ENCODE results near the gene PIGS.
"Not testable (repeated sequence)": the region's sequence is repeated elsewhere in the genome, so short reads cannot be mapped to it uniquely, and the experiment has no call there.

PIGS gene

DNA sequence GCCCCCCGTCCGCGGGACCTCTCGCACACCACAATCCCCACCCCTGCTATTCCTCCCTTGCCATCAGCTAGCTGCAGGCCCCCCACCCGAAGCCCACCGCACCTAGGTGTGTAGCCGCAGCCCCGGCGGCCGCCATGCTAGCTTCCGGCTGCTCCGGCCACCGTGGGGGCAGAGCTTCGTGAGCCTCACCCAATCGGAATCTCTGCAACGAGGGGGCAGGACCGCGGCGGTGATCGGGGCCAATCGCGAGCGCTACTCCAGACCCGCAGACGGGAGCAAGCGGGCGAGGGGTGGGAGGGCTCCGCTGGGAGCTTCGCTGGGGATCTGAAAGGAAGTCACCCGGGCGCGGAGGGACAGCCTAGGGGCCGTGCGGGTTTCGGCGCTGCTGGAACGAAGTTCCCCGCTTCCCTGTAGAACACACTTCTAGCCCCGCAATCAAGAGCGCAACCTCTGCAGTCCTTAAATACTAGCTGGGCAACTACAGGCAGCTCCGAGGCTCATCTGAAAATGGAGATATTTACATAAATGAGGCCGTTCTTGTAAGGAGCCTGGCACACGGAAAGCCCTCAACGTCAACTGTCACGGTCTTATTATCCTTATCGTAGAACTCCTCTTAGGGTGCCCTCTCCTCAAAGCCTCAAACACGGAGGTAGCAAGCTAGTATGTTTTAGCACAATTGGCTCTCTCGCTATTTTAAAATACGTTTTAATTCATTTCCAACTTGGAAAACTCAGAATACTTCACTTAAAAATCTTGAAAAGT is at the start of gene PIGS:
Gene PIGS (minus strand): TSS at position 164 of the 762 bp plus-strand sequence. CDS start 28 bp downstream, at position 136.
- DNase-seq: peak; percentile 93

DNA sequence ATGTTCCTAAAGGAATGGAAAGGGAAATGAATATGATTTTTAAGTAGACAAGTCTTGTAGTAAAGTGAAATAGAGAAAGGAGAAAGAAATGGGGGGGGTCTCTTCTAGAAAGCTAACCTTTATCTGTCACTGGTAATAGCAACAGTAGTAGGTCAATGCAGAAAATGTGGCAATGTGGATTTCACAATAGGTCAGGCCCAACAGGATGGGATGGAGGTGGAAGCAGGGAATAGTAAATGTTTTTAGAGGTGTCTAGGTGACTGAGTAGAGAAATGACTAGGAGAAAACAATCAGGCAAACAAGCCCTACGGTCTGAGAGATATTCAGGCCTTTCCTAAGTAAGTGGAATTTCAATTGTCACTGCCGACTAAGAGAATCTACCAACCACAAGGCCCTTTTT is 48.7 kb upstream of the PIGS start:
- no peak for DNase-seq

DNA sequence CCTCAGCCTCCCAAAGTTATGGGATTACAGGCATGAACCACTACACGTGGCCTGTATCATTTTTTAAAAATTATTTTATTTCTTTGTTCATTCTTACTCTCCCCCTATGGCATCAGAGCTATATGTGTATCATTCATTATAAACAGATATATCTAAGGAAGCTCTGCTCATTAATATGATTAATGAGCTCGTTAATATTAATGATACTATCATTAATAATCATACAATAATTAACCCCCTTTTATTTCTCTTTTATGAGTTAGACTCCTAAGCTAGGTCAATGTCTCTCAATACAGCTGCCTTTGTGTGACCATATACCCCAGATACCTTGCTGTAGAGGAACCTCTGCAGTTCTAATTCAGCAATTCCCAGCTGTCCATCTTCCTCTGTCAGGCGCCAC is 47.1 kb upstream of the PIGS start:
- no peak for DNase-seq

DNA sequence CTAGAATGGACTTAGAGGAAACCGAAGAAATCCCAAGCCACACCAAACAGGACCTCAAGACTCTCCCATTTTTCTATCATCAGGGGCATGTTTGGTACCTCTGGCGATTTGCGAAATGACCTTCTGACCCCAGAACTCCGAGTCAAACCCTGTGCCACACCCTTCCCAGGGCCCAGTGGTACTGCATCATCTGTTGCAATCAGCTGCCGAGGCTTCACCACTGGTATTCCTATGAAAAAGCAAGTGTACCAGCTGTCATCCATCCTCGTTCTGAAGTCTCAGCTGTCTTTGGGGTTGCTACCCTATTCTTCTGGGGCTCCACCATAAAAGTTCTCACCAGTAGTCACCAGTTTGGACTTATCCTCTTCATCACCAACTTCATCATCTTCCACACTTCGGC is 45.0 kb upstream of the PIGS start:
- no peak for DNase-seq

DNA sequence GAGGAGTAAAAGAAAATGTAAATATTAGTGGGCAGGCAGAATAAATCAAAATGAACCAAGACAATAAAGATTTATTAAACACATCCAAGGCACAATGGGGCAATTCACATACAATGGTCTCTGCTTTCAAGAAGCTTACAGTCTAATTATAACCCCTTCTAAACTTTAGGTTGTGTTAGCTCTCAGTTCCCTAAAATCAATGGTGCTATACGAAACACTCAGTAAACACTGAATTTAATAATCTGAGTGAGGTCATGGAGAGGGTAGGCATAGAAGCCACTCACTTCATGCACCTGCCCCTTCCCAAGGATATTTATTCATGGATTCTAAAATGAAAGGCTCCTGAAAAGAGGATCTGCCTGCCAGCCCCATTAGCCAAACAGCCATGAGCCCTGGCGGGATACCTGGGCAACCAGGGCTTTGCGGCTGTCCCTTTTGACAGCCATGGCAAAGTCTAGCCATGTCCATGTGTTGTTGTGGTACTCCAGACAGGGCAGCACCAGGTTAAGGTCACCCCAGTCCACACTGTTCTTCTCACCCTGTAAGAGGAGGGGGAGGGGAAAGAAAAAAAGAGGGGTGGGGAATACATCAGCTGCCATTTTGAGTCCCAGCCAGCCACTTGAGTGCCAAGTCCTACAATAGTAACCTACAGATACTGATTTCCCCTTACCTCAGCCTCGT is 44.1 kb upstream of the PIGS start:
- DNase-seq: no peak

DNA sequence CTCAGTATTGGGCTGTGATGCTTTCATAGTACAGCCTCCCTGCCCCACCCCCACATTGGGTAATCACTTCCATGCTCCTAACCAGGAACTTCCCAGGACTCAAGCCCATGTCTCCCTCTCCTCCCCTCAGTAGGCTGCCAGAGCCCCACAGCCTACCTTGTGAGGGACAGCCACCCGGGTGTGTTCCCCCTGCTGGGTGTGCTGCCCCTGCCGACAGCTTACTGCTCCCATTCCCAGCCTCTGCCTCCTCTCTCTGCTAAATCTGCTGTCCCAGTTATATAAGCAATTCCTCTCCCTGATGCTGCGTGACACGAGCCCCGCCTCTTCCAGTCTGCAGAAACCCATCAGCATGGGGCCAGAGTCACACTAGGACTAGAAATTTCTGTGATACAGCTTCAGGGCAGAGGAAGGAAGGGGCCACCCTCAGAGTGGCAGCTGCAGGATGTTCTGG is 42.6 kb upstream of the PIGS start, which contains the start of gene RSKR:
Gene RSKR (minus strand): TSS at position 255 of the 451 bp plus-strand sequence. CDS start 24 bp downstream, at position 231.
- no peak for DNase-seq

DNA sequence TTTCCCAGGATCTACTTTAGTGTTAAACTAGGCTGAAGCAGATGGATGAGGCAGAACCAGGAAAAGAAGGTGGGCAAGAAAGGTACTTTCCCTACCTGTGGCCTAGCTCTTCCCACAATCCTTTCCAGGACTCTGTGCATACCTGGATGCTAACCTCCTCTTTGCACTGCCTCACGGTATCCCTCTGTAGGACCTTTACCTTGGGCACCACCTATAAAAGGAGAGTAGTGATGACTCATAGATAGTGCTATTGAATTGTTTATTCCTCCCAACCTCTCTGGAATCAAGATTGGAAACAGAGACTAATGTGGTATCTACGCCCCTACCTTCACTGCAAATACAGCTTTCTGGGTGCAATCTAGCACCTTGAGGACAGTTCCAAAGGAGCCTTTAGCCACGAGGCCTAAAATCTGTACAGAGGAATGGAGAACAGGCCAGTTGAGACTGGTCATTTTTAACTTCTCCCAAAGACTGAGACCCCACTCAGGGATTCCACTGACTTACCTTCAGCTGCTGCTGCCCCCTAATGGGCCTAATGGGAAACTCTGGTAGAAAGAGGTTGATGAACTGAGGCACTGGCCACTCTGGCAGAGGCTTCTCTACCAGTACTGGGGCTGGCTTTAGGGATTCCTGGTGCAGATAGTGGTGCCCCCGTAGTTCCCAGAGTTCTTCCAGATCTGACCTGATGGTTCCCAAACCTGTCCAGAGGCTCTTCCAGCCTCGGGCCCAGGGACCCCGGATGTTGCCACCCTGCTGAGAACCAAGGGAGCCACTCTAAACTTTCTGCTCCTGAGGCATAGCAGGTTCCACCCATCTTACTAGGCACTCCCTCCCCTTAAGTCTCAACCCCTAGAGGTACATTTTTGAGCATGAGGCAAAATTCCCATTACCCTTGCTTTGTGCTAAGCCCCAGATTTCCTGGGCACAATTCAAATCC is 41.9 kb upstream of the PIGS start:
- DNase-seq: no peak

DNA sequence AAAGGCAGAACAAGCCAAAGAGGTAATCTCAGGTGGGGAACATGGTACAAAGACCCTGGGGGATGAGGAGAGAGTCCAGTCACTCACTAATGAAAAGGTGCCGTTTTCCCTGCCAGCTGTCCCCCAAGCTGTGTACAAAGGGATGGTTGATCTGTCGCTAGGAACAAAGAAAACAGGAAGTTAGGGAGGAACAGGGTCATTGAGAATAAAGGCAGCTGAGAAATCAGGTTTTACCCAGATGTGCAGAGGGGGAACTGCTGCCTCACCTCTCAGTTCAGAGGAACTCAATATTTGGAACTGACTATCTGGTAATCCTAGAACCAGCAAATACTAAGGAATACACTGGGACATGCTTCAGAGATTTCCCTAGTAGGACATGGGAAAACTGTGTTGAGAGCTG is 41.2 kb upstream of the PIGS start:
- no peak for DNase-seq

DNA sequence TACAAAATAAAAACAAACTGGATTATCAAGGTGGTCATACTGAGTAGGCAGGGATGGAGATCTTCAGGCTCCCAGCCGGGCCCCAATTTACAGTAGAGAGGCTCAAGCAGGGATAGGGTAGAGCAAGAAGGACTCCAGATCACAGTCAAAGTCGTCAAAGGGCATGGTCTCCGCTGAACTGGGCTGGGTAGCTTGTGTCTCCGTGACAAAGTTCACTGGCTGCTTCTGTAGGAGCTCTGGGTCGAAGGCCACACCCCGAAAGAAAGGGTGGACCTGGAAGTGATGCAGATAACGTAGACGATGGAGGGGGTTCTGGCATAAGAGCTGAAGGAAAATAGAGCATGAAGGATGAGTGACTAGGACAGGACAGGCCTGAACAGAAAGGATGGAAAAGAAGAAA is 39.1 kb upstream of the PIGS start:
- DNase-seq: no peak

DNA sequence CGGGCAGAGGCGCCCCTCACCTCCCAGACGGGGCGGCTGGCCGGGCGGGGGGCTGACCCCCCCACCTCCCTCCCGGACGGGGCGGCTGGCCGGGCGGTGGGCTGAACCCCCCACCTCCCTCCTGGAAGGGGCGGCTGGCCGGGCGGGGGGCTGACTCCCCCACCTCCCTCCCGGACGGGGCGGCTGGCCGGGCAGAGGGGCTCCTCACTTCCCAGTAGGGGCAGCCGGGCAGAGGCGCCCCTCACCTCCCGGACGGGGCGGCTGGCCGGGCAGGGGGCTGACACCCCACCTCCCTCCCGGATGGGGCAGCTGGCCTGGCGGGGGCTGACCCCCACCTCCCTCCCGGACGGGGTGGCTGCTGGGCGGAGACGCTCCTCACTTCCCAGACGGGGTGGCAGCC is 32.7 kb upstream of the PIGS start:
- not testable (repeated sequence) for DNase-seq

DNA sequence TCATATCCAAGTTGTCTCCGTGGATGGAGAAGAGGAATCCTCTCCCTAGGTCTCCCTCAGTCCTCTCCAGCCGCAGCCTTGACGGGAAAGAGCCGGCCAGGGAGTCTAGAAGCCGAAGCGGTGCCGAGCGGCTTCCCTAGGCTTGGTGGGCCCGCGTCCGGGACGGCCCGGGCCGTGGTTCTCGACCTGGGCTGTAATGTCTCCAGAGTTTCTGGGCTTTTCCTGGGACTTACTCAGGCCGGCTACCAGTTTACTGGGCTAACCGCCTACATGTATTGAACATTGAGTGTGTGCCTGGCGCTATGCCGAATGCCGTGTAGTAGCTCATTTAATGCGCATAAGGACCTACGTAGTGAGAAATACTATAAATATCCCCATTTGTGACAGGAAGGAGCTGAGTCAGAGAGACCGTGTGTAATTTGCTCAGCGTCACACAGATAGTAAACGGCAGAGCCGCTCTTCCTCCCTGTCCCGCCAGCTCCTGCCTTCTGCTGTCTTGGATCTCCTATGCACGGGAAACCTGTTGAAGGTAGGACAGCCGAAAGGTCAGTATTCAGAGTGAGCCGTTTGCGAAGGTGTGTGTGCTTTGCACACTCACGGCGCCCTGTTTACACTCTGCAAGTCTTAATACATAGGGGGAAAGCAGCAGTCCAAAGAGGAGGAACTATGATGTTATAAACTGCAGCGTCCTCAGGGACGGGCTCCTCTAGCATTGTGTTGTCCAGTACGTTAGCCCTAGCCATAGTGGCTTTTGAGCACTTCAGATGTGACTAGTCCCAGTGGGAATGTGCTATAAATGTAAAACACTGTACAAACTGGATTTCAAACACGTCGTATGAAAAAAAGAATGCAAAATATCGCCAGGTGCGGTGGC is 28.2 kb upstream of the PIGS start:
- DNase-seq: no peak

DNA sequence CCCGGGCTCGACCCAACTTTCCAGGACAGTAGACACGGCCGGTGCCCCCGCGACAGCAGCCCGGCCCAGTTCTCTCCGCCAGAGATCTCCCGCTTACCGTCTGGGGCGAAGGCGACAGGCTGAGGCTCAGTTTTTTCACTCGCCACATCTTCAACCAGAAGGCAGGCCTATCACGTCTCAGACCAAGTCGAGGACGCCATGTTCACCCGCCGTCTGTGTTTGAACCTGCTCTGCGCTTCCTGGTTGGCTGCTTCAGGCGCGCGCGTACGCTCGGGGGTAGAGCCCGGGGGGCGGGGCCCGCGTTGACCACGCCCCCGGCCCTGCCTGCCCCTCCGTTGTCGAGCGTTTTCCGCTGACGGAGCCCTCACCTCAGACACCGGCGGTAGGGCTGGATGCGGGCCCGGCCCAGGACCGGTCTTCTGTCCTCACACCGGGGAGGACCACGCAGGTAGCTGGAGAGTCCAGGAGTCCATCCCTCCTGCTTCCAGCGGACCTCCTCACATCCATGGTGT is 27.5 kb upstream of the PIGS start, which contains the start of gene SPAG5:
Gene SPAG5 (minus strand): TSS at position 227 of the 512 bp plus-strand sequence. CDS start 79 bp downstream, at position 148.
- peak; percentile 74 for DNase-seq

DNA sequence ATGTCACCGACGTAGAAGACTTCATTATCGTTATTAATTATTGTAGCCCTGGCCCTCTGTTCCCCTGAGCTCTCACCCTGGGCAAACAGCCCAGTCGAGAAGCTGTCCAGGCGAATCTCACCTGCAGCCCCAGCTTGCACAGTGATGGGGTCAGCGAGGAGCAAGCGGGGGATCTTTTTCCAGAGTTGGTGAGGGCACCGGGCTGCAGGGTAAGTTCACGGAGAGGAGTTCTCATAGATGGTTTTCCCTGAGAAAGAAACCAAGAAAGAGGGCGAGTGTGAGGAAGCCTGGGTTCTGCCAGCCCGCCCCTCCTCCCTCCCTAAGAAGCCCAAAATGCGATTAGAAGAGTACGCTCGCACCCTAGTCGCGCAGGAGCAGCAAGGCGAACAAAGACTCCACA is 27.1 kb upstream of the PIGS start:
- peak; percentile 39 for DNase-seq

DNA sequence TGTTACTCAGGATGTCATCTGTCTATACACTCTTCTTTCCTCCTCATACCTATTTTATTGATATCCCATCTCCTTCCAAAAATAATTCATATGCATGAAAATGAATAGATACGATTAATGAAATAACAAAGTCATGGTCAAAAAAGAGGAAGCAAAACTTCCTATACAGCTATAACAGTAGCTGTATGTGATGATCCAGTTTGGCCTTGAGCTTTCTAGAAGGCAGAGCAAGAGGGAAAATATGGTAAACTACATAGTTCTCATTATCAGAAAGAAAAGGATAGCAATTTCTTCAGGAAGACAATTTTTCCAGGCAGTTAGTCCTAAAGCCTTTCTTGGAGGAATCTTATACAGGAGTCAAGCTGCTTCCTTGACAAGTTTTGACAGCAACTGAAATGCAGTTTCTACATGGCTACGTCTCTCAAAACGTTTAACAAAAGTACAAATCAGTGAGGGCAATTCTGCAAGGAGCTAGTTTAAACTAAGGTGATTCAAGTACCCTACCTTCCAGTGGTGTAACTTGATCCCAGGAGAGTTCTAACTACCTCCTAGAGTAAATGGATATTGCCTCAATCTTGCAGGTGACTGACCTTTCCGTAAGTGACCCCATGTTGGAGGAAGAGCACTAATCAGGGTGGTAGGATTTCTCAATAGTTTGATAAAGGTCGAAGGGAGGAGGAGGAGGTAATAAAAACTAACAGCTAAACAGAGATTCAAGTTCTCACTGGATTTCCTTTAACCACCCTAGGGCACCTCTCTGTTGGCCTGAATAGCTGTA is 26.5 kb upstream of the PIGS start:
- DNase-seq: no peak

DNA sequence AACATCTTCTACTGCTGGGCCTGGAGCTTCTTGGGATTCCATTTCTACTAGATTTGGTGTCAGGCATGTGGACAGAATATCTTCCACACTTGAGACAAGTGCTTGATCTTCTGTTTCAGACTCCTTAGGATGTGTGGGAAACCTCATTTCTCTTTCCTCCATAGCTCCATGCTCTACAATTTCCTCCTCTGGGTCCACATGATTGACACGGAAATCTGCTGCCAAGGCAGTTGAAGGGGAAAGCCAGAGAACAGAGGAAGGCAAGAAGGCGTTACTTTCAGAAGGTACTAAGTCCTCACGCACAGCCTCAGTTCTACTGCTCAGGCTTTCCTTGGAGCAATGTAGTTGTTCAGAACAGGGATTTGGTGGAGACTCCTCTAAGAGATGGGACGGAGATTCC is 20.9 kb upstream of the PIGS start:
- no peak for DNase-seq

DNA sequence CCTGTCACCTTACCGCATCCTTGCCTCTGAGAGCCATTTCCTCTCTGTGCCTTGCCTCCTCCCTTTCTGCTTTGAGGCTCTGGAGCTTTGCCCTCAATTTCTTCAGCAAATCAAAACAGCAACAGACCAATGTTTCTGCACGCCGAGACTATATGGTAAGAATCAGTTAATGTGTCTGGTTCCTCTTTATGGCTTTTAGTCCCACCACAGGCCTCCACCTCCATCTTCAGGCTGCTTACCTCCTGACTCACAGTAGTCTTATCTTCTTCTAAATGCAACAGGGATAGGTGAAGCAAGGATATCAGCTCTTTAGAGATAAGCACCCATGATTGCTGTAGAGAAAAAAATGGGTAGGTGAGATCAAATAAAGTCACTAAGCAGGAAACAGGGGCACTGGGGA is 14.5 kb upstream of the PIGS start:
- DNase-seq: no peak

DNA sequence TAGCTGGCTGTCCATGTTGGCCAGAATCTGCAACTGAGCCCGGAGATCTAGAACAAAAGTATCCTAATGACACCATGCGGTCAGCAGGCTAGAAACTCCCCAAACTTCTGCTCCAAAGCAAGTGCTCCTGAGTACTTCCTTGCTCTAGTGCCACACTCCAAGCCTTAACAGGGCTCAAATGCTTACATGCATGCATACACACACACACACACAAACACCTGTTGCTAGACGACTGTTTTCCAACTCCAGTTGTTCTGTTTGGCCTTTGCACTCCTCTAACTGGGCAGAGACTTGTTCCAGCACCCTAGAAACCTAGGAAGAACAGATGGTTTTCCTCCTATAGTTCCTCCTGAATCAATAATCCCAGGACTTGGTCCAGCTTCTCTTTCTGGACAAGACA is 13.1 kb upstream of the PIGS start:
- no peak for DNase-seq

DNA sequence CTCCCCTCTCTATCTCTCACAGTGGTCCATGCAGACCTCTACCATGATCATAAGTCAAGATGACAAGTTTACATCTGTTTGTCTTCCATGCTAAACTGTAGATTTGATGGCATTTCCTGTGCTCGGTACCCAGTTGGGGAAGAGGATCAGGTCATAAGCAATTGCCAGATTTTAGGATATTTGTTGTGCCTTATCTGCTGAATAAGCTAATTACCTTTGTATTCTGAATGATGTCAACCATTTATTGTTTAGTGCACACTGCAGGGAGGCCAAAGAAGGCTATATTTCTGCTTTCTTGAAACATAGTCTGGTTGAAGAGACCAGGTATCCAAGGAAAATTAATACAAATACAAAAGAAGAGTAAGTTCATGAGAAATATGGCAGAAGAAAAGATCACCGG is 11.2 kb upstream of the PIGS start:
- DNase-seq: no peak

DNA sequence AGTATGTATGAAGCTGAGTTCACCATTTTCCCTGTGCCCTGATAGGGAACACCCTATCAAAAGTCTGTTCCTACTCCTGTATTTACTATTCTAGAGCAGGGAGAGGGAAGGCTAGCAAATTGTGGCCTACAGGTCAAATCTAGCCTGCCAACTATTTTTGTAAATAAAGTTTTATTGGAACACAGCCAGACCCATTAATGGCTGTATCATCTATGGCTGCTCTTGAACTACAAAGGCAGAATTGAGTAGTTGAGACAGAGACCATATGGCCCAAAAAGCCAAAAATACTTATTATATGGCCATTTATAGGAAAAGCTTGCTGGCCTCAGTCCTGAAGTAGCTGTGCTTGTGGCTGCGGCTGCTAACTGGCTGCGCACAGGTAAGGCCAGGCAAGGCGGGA is 9.6 kb upstream of the PIGS start:
- DNase-seq: no peak

DNA sequence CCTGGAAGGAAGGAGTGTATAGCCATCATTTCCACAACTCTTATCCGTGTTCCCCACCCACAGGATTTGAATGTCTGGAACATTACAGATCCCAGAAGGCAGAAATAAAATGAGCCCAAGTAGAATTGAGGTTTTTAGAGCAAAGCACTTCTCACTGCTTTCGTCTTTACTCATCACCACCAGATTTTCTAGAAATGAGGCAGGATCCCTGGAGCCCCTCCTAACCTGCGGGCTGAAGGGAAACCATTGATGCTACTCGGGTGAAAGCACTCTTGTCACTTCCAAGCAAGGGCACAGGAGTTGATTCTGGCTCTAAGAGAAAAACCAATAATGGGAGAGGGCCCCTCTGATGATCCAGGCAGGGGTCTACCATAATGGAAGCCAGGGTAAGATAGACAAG is 8.2 kb upstream of the PIGS start:
- no peak for DNase-seq
